ENCODE results near the gene OCIAD1.
"Not testable (repeated sequence)": the region's sequence is repeated elsewhere in the genome, so short reads cannot be mapped to it uniquely, and the experiment has no call there.

The OCIAD1 gene, protein sequence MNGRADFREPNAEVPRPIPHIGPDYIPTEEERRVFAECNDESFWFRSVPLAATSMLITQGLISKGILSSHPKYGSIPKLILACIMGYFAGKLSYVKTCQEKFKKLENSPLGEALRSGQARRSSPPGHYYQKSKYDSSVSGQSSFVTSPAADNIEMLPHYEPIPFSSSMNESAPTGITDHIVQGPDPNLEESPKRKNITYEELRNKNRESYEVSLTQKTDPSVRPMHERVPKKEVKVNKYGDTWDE

DNA sequence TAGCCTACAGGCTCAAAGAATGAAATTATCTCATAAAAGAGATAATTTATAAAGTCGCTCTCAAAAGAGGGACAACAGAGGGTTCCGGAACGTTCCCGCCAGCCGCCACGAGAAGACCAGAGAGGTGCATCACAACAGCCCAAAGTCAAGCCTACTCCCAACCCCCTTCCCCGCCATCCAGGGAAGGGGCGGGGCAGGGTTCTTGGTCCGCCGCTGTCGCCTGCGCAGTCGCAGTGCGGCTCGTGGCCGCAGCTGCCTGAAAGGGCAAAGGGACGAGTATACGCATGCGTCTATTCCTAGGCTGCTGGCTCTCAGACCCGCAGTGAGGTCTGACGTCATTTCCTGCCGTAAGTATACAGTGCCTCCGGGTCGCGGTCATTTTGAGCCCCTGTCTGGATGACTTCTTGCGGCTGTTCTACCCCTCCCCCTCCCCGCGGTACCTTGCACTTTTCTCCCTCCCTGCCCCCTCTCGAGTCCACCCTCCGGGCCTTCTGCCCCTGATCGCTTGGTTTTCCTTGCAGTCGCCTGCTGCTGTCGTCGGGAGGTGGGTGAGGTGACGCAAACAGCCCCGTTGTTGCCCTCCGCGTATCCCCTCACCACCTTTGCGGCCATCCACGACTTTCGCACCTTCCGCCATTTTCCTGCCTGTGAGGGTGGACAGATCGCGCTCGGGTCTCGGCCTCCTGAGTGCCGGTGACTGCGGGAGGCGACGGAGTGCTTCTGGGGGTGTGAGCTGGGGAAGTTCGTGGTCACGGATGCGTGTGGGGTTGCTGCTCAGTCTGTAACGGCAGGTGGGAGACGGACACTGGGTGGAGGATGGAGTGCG, at the start of gene OCIAD1:
Gene OCIAD1, plus strand, starts transcription at position 383 of the 826 bp plus-strand sequence. CDS start 1,537 bp downstream, outside the sequence.
- intact Hi-C loops (cut with DNase I) = loop anchor here (5.0 kb wide), 1 partner anchor 49 kb away; the partner anchor contains the start of gene FRYL

DNA sequence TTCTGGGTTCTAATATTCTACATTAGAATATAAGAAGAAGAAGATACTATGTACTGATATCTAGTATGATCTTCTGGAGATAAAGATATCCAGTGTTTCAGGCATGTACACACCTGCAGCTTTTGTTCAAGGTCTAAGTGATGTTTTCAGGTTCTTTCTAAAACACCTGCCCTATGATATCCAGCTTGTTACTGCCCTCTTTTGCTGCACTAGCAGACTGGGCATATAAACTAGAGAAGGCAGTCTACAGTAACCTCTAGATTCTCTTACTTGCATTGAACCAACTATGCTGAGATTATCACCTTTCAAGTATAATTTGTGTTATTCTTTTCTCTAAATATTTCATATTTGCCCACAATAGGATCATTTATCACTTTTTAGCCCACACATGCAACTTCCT, 48.9 kb upstream of the OCIAD1 start:
- DNase-seq = no peak
- intact Hi-C loops (cut with DNase I) = loop anchor here (5.0 to 10.0 kb wide), 2 partner anchors 50 to 127 kb away; partner anchors contain the start of gene OCIAD1

More for the DNA sequence above, at the start of gene OCIAD1:
- DNase-seq = peak; percentile 91 to 99 (median 98)

DNA sequence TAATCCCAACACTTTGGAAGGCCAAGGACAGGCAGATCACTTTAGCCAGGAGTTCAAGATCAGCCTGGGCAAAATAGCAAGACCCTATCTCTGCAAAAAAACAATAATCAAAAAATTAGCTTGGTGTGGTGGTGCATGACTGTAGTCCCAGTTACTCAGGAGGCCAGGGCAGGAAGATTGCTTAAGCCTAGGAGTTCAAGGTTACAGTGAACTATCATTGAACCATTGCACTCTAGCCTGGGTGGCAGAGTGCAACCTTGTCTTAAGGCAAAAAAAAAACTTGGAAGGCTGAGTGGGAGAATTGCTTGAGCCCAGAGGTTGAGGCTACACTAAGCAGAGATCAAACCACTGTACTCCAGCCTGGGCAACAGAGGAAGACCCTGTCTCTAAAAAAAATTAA, 45.6 kb upstream of the OCIAD1 start:
- DNase-seq = no peak
- intact Hi-C loops (cut with DNase I) = loop anchor here (10.0 kb wide), 1 partner anchor 131 kb away; no protein-coding TSS in a partner anchor

DNA sequence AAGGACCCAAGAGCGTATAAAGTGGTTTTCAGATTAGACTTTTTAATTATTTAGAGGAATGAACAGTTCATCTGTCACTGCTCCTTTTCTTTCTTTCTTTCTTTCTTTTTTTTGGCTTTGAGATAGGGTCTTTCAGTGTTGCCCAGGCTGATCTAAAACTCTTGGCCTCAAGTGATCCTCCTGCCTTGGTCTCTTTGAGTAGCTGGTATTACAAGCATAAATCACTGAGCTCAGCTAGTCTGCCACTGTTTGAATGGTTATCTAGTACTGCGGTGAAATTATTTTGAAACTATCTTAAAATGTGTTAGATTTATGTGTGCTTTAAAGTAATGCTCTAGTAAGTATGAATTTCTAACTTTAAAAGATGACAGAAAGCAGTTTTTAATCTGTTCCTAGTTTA, 44.3 kb upstream of the OCIAD1 start:
- no peak for DNase-seq
- intact Hi-C loops (cut with DNase I) = loop anchor here (10.0 kb wide), 1 partner anchor 132 kb away; no protein-coding TSS in a partner anchor

DNA sequence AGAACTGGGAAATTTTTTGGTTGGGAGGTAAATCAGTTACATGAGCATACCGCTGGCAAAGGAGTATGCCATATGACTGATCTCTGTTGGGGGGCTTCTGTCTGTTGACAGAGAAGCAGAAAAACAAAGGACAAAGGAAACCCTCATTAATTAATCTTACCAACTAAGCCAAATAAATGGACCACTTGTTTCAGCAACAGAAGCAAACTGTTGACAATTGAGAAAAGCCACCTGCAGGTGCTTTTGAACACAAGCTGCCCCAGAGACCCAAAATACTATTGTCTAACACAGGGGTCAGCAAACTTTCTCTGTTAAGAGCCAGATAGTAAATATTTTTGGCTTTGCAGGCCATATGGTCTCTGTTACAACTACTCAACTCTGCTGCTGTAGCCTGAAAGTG, 43.8 kb upstream of the OCIAD1 start:
- DNase-seq = peak in 28 of 42 donors; percentile 16 to 77 (median 41)
- intact Hi-C loops (cut with DNase I) = loop anchor here (10.0 kb wide), 1 partner anchor 132 kb away; no protein-coding TSS in a partner anchor

DNA sequence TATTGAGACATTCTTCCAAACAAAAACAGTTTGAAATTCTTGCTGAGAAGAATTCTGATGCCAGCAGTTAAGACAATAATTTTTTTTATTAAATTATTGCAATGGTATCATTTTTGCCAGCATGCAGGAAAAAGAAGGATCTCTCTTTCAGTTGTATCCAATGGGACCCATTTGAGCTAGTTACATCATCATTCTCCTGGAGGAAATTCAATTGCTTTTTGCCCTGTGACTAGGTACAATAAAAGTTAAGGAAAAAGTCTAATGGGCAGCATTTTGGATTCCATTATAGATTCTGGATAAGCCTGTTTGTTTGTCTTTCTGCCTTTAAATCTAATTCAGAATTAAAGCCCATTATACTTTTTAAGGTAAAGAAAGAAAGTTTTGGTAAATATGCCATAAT, 40.3 kb upstream of the OCIAD1 start:
- intact Hi-C loops (cut with DNase I) = no loop called here
- no peak for DNase-seq

DNA sequence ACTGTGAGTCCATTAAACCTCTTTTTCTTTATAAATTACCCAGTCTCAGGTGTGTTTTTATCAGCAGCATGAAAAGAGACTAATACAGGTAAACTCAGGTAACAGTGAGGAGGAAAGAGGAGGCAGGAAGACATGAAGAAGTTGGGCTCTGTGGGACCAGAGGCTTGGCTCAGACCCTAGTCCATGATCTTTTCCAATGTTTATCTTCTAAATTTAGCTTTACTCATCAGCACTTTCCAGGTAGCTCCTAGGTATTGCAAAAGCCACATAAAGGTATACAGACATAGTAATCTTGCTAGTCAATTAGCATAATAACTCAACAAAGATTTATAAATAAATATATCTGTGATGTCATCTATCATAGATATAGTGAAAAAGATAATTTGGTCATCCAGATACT, 39.6 kb upstream of the OCIAD1 start:
- intact Hi-C loops (cut with DNase I) = no loop called here
- DNase-seq = no peak

DNA sequence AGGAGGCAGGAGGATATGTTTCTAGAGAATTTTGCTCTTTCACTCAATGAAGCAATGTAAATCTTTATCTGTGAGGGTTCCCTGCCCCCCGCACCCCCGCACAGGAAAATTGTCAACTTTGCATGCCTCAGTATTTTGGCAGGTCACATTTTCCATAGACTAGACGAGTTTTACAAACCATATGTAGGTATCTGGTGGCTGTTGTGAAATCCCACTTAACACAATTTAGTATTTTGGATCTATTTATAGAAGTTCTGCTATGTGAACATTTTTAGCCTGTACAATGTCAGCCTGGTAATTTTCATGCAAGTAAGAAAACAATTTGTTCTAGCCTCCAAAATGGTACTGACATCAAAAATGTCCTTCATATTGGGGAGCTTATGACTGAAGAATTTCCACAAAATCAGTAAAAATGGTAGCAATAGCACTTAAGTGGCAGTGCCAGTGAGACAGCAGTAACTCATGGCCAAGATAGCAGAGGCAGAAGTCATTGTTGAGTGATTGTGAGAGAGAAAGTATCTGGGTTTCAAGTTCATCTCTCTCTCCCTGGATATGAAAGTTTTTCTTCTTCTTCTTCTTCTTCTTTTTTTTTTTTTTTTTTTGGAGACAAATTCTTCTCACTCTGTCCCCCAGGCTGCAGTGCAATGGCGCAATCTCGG, 38.4 kb upstream of the OCIAD1 start:
- intact Hi-C loops (cut with DNase I) = no loop called here

DNA sequence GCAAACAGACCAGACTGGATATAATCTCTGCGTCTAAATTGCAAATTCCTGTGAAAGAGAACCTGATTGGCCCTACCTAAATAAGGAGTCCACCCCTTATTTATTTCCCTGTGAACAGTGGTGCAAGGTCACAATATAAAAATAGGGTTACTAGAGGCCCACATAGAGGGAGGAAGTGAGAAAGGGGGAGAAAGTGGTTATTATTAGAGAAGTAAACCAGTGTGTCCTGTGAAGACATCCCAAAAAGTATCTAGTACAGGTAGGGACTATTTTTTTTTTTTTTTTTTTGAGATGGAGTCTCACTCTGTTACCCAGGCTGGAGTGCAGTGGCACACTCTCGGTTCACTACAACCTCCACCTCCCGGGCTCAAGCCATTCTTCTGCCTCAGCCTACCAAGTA, 35.8 kb upstream of the OCIAD1 start:
- intact Hi-C loops (cut with DNase I) = no loop called here
- no peak for DNase-seq

More for the DNA sequence above, 38.4 kb upstream of the OCIAD1 start:
- DNase-seq = peak in 1 of 42 donors; percentile 26

DNA sequence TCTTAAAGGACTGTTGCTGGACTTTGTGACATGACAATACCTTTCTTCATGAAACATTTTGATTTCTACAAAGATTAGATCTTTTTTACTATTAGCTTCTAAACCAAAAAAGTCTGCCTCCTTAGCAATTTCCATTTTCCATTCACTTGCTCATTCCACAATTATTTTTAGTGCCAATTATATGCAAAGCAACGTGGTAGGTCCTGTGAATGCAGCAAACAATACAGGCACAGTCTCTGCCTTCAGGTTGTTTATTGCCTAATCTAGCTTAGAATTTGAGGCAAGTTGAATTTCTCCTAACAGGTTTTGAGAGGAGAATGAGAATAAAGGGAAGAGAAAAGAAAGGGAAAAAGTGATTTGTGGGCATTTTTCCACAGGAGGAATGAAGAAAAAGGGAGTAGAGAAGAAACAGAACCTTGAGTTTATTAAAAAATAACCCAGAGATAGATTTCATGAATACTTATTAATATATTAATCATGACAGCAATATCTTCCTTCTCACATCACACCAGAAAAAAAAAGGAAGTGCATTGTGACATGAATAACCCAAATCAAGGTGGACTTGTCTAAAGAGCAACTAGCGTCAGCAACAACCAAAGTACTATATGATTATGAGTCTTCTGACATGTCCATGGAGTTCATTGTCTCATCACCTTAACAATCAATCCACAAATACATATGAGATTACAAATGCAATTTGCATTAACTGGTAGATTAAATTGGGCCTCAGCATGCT, 34.5 kb upstream of the OCIAD1 start:
- DNase-seq = no peak
- intact Hi-C loops (cut with DNase I) = no loop called here

DNA sequence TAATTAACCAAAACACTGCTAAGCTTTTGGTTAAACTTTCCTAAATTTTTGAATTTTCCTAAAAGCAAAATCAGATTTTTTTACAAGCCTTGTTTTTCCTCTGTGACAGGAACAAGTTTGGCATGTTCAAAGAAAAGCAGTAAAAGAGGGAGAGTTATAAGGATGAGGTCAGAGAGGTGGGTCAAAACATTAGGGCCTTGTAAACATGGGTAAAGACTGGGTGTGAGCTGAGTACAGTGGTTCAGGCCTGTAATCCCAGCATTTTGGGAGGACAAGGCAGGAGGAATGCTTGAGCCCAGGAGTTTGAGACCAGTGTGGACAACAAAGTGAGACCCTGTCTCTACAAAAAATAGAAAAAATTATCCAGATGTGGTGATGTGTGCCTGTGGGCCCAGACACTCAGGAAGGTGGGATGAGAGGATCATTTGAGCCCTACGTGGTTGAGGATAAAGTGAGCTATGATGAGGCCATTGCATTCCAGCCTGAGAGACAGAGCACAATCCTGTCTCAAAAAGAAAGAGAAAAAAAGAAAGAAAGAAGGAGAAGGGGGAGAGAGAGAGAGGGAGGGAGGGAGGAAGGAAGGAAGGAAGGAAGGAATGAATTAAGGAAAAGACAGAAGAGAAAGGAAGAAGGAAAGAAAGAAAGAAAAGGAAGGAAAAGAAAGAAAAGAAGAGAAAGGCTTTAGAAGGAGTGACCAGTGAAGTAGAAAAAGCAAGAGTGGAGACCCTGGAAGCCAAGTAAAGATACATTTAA, 33.8 kb upstream of the OCIAD1 start:
- no peak for DNase-seq
- intact Hi-C loops (cut with DNase I) = no loop called here

DNA sequence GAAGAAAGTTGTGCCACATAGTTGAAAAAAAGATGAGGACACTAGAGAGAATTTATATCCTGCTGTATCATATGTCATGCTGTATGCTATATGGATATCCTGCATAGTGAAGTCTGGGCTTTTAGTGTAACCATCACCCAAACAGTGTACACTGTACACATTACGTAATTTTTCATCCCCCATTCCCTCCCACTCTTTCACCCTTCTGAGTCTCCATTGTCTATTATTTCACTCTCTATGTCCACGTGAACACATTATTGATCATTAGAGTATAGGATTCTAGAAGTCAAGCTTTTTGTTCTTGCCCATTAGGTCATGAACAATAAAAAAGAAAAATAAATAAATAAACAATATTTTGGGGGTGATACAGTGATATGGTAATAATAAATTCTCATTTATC, 32.8 kb upstream of the OCIAD1 start:
- DNase-seq = no peak
- intact Hi-C loops (cut with DNase I) = no loop called here

DNA sequence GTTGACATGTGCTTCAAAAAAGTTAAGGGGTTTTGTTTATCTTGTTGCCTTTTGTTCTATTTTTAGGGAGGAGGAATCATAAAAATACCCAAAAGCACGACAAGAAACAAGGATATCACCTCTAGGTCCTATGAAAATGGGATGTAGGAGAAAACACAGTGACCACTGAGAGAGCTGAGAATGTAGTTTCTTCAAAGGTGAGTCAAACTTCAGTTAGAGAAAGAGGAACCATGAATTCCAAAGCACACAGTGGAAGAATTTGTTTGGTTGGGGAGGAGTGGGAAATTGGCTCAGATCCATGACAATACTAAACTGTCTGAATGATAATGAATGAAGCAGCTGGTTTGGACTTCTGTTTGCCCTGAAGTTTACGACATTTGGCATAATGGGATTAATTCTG, 31.7 kb upstream of the OCIAD1 start:
- intact Hi-C loops (cut with DNase I) = no loop called here

DNA sequence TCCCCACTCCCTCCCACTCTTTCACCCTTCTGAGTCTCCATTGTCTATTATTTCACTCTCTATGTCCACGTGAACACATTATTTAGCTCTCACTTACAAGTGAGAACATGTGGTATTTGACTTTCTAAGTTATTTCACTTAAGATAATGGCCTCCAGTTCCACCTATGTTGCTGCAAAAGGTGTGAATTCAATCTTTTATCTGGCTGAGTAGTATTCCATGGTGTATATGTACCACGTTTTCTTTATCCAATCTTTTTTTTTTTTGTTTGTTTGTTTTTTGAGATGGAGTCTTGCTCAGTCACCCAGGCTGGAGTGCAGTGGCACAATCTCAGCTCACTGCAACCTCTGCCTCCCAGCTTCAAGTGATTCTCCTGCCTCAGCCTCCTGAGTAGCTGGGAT, 30.7 kb upstream of the OCIAD1 start:
- intact Hi-C loops (cut with DNase I) = not testable (repeated sequence)

More for the DNA sequence above, 31.7 kb upstream of the OCIAD1 start:
- no peak for DNase-seq

DNA sequence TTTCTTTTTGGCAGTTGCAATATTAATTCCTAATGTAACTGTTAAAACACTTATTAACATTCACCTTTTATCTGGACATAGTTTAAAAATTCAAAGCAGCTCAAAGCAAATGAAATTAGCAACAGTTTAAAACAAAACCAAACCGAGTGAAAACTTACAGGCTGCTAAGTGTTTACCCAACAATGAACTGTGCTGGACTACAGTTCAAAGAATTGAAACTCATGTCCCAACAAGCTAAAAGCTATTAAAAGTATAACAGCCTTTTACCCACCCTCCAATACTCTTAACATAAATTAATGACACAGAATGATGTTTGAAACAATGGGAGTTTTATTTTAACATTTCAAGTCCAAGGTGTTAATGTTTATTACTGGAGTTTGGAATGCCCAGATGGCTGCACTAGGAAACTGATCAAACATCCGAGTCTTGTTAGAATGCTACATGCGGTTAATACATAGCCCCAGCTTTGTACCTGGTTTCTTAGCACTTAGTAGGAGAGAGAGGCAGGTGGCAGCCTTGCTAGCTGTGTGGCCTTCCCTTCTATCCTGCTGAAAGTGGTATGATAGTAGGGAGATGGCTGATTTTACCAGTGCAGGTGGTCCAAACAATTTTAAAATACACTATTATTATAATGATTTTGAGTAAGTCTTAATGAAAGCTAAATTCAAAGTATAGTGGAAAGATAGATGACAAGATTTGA, 29.7 kb upstream of the OCIAD1 start:
- intact Hi-C loops (cut with DNase I) = no loop called here
- DNase-seq = no peak

More for the DNA sequence above, 30.7 kb upstream of the OCIAD1 start:
- not testable (repeated sequence) for DNase-seq

DNA sequence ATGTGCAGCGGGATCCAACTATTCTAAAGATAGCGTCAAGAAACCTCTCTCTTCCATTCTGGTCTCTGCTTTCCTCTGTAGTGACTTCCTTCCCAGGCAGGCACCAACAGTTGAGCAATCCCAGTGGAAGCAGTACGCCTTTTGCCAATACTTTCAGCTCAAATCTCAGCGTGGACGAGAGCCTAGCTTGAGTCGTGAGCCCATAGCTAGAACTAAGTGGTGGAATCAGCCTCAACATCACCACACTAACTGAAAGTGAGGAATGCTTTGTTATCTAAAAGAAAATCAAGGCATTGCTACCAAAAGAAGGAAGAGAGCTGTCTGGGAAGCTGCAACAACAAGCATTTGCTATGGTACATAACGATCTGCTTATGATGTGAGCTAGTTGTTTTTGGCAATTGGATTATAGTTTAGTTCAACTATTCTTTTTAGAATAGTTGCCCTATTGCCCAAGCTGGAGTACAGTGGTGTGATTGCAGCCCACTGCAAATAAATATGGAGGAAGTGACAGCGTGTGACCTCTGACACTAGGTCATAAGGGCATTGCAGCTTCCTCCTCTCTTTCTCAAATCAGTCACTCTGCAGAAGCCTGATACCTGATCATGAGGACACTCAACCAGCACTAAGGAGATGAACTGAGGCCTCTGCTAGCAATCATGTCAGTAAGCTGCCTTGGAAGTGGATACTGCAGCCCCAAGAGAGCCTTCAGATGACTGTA, 26.1 kb upstream of the OCIAD1 start:
- DNase-seq = no peak
- intact Hi-C loops (cut with DNase I) = no loop called here

DNA sequence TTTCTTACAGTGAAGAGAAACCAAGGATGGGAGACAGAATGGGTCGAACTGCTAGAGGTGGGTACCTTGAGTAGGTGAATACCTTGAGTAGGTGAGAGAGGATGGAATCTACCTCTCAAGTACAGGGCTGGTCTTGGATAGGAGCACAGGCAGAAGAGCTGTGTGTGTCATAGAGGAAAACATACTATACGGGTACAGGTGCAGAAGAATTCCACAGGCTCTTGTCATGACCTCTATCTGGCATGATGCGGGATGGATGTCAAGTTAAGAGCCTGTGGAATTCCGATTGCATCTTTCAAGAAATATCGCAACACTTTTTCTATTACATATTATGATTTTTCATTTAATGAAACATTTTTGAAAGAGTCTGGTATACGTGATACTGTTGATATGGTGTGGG, 18.0 kb upstream of the OCIAD1 start:
- intact Hi-C loops (cut with DNase I) = no loop called here
- no peak for DNase-seq
